Natural killer cell (primary cell): ENCODE measurements around the gene CDC42EP3. TPM values are rescaled to one million over a fixed set of nuclear protein-coding genes. Genes with fewer than 3 reads are reported as not detected.

ENCODE experiments used
- ATAC-seq, 3 donors: fragments of 150-1000 bp in 2 of 3; fragments of 200-7000 bp in 1 of 3; cut with Tn5 transposase; 1 replicate in 1 of 3; 2 replicates in 2 of 3; pipeline ENCODE4 v1.10.0; 2021; ENCODE audit warnings: mild to moderate bottlenecking in 2 of 3, moderate library complexity in 2 of 3
- DNase-seq, 2 donors: peaks; one replicate each; pipeline versions ENCODE4 v3.0.0 to v3.0.0-alpha.2; 2013 to 2021; ENCODE audit warnings: mixed read lengths in 1 of 2
- H3K27ac ChIP-seq: one replicate; pipeline ENCODE4 v1.5.1; 2013; ENCODE audit warnings: mild to moderate bottlenecking, low read length
- H3K27me3 ChIP-seq: one replicate; pipeline ENCODE4 v1.6.1; 2013; ENCODE audit warnings: low read length; ENCODE audit not compliant: control insufficient read depth, insufficient read depth
- H3K36me3 ChIP-seq: one replicate; pipeline ENCODE4 v1.6.1; 2013; ENCODE audit warnings: low read length; ENCODE audit not compliant: control insufficient read depth, insufficient read depth
- H3K4me1 ChIP-seq: one replicate; pipeline ENCODE4 v1.6.1; 2013; ENCODE audit warnings: low read length; ENCODE audit not compliant: control insufficient read depth, insufficient read depth
- H3K4me3 ChIP-seq: one replicate; pipeline ENCODE4 v1.5.1; 2013; ENCODE audit warnings: low read length
- H3K9me3 ChIP-seq: one replicate; pipeline ENCODE4 v1.6.1; 2013; ENCODE audit warnings: low read length; ENCODE audit not compliant: control insufficient read depth, insufficient read depth
- H3K27ac Mint-ChIP-seq, 2 donors: one replicate each; pipeline ENCODE4 v1.8.0; 2022; ENCODE audit warnings: mild to moderate bottlenecking in 2 of 2, mixed read lengths in 2 of 2, moderate library complexity in 1 of 2
- H3K27me3 Mint-ChIP-seq, 2 donors: one replicate each; pipeline ENCODE4 v1.8.0; 2022; ENCODE audit warnings: low read depth in 2 of 2, mixed read lengths in 2 of 2
- H3K36me3 Mint-ChIP-seq: one replicate; pipeline ENCODE4 v1.8.0; 2022; ENCODE audit warnings: mixed read lengths
- H3K4me1 Mint-ChIP-seq, 2 donors: one replicate each; pipeline ENCODE4 v1.8.0; 2022; ENCODE audit warnings: mixed read lengths in 2 of 2
- H3K4me3 Mint-ChIP-seq: one replicate; pipeline ENCODE4 v1.8.0; 2022; ENCODE audit warnings: mild to moderate bottlenecking, moderate library complexity, mixed read lengths
- H3K9me3 Mint-ChIP-seq, 2 donors: one replicate each; pipeline ENCODE4 v1.8.0; 2022; ENCODE audit warnings: mixed read lengths in 2 of 2
- CTCF ChIP-seq: fragments of 200-600 bp; IDR thresholded peaks from one replicate; pipeline ENCODE4 v1.8.0; 2022; ENCODE audit warnings: antibody characterized with exemption
- WGBS: methylation state at CpG from one replicate; pipeline ENCODE4 v1.1.7; 2013; ENCODE audit warnings: missing lambda C conversion rate; ENCODE audit not compliant: insufficient coverage; 5-methylcytosine and 5-hydroxymethylcytosine counted together
- intact Hi-C: fragments of 100-400 bp; cut with micrococcal nuclease; formaldehyde crosslinking; loops from one replicate; pipeline ENCODE4 v1.14.2; 2022
- total RNA-seq, 4 donors: library from RNA; stranded (reverse); fragments of 120-200 nt in 1 of 4; gene quantifications; one replicate each; pipeline versions ENCODE4 v1.2.3 to v1.2.4, GENCODE V29; 2013 to 2022

CDC42EP3 gene
- total RNA-seq, 3 donors from 2014 or later (not counting 1 experiment from before 2014, with no cell fraction given): 73.9 to 105 (median 84.6) TPM

GRCh38 chr2:37629529-37629928, 41.9 kb downstream of the CDC42EP3 start:
- Histone ChIP-seq H3K27ac (no peak overlapping the region), H3K36me3 (no peaks in the 10 kb centered on the region), H3K4me1 (peaks cover 31% of the 10 kb centered on the region), H3K9me3 (no peaks in the 10 kb centered on the region), H3K27me3 (no peaks in the 10 kb centered on the region), H3K4me3 (no peak overlapping the region)
- TF ChIP-seq CTCF: no peak
- Mint-ChIP-seq H3K4me1 (peaks cover 52 to 66% of the 10 kb centered on the region in 2 donors), H3K9me3 (peaks cover 0 to 2% of the 10 kb centered on the region in 2 donors), H3K27ac (no peak overlapping the region), H3K27me3 (no peaks in the 10 kb centered on the region), H3K36me3 (no peaks in the 10 kb centered on the region), H3K4me3 (no peak overlapping the region)
- 97% methylated on average over 3 of the region's 3 CpGs for WGBS
- ATAC-seq (no peak), DNase-seq (no peak)
- intact Hi-C loops: no loop called here

GRCh38 chr2:37627710-37628109, 43.7 kb downstream of the CDC42EP3 start:
- Mint-ChIP-seq H3K27ac (peak overlapping the region; percentile 90 to 92), H3K36me3 (no peaks in the 10 kb centered on the region), H3K27me3 (no peaks in the 10 kb centered on the region), H3K4me1 (peaks cover 59 to 66% of the 10 kb centered on the region in 2 donors), H3K9me3 (no peaks in the 10 kb centered on the region), H3K4me3 (no peak overlapping the region)
- ATAC-seq: no peak
- H3K27ac ChIP-seq: no peak overlapping the region
- peaks cover 37% of the 10 kb centered on the region for H3K4me1 ChIP-seq
- no peaks in the 10 kb centered on the region for H3K27me3 ChIP-seq
- TF ChIP-seq CTCF: no peak
- no peaks in the 10 kb centered on the region for H3K9me3 ChIP-seq
- no peak for DNase-seq
- intact Hi-C loops: no loop called here
- H3K4me3 ChIP-seq: no peak overlapping the region
- H3K36me3 ChIP-seq: no peaks in the 10 kb centered on the region

GRCh38 chr2:37625796-37626571, 45.5 kb downstream of the CDC42EP3 start:
- DNase-seq: peak; percentile 41 to 84
- H3K27me3 ChIP-seq: no peaks in the 10 kb centered on the region
- peak; percentile 51 to 80 (median 77) for ATAC-seq
- no peak for TF ChIP-seq CTCF
- no peaks in the 10 kb centered on the region for H3K9me3 ChIP-seq
- intact Hi-C loops: loop anchor here (2.0 kb wide), 2 partner anchors 23 to 45 kb away; partner anchors contain the start of gene CDC42EP3
- peaks cover 38% of the 10 kb centered on the region for H3K4me1 ChIP-seq
- H3K4me3 Mint-ChIP-seq: peak overlapping the region; percentile 68
- no peaks in the 10 kb centered on the region for H3K36me3 ChIP-seq
- peak overlapping the region; percentile 90 to 92 for H3K27ac Mint-ChIP-seq
- no peaks in the 10 kb centered on the region for H3K9me3 Mint-ChIP-seq
- H3K36me3 Mint-ChIP-seq: no peaks in the 10 kb centered on the region
- WGBS: 14% methylated on average over 11 of the region's 11 CpGs
- H3K4me1 Mint-ChIP-seq: peaks cover 61 to 67% of the 10 kb centered on the region in 2 donors
- peak overlapping the region; percentile 75 for H3K27ac ChIP-seq
- H3K27me3 Mint-ChIP-seq: no peaks in the 10 kb centered on the region
- no peak overlapping the region for H3K4me3 ChIP-seq
